Lung microvascular endothelial cell (primary cell): ENCODE results near the gene CCDC127. TPM values are rescaled to one million over a fixed set of nuclear protein-coding genes. Genes with fewer than 3 reads are reported as not detected.
A peak's percentile ranks its signal among the peaks of the same experiment; 100 is the strongest.
"Not testable (repeated sequence)": the region's sequence is repeated elsewhere in the genome, so short reads cannot be mapped to it uniquely, and the experiment has no call there.

Source experiments
- DNase-seq, 2 donors: peaks; one replicate each; pipeline versions ENCODE4 v3.0.0 to v3.0.0-alpha.2; 2010; ENCODE audit warnings: low read depth in 2 of 2
- total RNA-seq: library from RNA; depleted of rRNA; stranded (reverse); fragments of >200 nt; gene quantifications from 2 replicates; pipeline ENCODE4 v1.2.1, GENCODE V29; 2014

The CCDC127 gene, protein sequence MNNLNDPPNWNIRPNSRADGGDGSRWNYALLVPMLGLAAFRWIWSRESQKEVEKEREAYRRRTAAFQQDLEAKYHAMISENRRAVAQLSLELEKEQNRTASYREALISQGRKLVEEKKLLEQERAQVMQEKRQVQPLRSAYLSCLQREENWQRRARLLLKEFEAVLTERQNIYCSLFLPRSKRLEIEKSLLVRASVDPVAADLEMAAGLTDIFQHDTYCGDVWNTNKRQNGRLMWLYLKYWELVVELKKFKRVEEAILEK
- total RNA-seq = 3.1 and 4.8 TPM in 2 replicates

DNA sequence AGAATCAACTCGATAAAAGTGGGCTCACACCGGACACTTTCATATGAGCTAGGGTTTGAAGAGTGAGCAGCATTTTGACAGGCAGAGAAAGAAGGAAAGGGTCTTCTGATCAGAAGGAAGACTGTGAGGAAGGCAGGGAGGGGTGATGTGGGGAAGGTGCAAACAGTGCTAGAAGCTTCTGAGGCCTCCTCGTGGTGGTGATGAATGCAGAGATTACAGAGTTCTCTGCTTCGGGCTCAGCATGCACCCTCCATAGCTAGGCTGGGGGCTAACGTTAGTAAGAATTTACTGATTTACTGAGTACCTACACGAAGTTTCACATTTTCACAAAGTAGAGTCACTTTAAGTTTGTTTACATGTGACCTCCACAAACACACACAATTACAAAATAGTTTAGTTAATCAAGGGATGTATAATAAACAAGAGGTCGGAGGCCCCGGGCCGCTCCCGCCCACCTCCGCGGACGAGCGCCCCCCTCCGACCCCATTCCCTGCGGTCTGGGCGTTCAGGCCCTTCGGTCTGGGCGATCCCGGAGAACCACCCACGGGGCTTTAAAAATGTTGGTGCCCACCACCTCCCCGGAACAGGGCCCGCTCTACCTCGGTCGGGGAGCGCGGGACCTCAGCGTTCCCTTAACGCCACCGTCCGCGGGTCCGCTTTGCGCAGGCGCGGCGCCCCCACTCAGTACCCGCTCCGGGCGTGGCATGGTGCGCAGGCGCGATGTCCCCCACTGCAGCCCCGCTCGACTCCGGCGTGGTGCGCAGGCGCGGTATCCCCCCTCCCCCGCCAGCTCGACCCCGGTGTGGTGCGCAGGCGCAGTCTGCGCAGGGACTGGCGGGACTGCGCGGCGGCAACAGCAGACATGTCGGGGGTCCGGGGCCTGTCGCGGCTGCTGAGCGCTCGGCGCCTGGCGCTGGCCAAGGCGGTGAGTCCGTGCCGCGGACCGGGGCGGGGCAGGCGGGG, at the start of gene CCDC127, which contains the start of gene SDHA:
Gene CCDC127 (minus strand): TSS at position 660 of the 963 bp plus-strand sequence. CDS start 1,304 bp downstream, outside the sequence.
Gene SDHA (plus strand): TSS at position 827 of the 963 bp plus-strand sequence. CDS start 36 bp downstream, at position 863.
- peak; percentile 93 to 97 for DNase-seq

DNA sequence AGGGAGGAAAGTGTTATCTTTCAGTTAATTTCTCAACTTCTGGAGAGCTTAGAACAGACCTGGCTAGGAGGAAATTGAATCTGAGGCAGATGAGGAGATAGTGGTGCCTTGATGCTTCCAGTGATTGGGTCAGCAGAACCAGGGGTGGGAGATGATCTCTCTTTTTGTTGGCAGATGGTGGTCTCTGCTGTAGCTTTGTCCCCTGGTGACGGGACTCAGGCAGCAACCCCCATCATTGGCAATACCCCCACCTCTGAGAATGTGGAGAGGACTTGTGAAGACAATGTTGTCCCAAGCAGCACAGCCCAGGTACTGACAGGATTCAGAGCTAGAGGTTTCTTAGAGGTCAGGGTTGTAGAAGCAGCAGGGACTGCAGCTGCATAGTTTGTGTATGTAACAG, 49.8 kb upstream of the CCDC127 start:
- DNase-seq = no peak

DNA sequence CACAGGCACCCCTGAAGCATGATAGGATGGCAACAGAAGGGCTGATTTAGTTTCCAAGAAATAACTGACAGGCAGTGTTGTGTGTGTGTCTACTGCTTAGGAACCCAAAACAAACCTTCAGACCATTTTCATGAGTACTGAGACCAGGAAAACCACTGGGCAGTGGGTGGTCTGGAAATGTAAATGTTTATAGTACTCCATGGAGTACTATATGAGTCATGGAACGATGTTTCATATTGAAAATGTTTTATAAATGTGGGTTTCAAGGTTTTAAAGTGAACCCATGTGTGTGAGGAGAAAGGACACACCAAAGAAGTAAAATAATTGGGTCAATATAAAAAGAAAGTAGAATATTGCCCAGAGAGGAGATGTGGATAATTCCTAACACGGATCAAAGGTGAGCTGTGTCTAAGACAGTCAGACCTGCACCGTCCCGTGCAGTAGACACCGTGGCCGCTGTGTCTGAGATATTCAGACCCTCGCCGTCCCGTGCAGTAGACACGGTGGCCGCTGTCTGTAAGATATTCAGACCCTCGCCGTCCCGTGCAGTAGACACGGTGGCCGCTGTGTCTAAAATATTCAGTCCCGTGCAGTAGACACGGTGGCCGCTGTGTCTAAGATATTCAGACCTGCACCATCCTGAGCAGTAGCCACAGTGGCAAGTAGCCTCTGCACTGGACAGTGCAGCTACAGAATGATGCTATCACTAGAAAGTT, 48.5 kb upstream of the CCDC127 start:
- DNase-seq = peak; percentile 22 to 24

DNA sequence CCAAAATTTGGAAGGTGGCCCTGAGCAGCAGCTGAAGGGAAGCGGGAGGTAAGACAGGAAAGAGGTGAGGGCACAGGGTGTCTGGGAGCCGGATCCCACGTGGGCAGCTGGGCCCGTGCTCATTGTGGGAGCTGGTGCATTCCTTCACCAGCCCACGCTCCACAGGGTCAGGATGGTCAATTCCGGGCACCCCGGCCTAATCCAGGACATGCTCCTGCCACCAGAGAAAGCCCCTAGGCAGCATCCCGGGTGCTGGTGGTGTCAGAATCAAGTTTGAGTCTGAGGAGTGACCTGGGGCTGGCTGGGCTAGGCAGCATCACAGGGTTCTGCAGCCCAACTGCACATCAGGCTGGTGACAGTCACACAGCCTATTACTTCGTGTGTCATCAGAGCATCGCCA, 46.4 kb upstream of the CCDC127 start:
- DNase-seq = peak in 1 of 2 donors; percentile 35

DNA sequence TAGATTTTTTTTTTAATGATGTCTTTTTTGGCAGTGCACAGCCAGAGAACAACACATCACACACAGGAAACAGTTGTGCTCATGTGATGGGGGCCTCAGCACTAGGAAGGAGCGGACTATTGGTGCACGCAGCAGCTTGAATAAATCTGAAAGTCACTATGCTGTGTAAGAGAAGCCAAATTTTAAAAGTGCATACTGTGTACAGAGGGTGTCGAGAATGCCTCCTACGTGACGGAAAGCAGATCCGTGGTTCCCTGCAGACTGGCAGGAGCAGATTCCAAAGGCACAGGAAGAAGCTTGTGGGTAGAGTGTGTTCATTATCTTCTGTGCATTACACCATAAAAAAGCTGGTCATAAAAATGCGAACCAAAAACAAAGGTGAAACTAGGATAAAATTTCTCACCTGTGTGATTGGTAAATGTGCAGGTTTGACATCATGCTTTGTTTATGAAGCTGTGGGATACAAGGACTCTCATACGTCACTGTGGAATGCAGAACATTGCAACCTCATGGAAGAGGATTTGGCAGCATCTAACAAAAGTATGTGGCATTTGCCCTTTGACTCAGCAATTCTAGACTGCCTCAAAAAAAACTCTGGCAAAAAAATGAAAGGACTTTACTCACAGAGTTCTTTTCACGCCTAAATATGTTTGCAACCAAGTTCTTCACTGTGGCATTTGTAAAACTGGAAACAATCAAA, 45.5 kb upstream of the CCDC127 start:
- peak; percentile 91 to 97 for DNase-seq

DNA sequence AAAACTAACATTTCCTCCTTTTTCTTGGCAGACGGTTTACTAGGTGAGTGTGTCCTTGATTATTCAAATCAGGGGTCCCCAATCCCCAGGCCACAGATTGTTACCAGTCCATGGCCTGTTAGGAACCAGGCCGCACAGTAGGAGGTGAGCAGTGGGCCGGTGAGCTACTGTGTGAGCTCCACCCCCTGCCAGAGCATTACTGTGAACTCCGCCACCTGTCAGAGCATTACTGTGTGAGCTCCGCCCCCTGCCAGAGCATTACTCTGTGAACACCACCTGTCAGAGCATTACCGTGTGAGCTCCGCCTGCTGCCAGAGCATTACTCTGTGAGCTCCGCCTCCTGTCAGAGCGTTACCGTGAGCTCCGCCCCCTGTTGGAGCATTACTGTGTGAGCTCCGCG, 39.2 kb upstream of the CCDC127 start:
- DNase-seq = no peak

DNA sequence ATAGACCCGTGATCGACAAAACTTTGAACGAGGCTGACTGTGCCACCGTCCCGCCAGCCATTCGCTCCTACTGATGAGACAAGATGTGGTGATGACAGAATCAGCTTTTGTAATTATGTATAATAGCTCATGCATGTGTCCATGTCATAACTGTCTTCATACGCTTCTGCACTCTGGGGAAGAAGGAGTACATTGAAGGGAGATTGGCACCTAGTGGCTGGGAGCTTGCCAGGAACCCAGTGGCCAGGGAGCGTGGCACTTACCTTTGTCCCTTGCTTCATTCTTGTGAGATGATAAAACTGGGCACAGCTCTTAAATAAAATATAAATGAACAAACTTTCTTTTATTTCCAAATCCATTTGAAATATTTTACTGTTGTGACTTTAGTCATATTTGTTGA, 38.4 kb upstream of the CCDC127 start:
- not testable (repeated sequence) for DNase-seq

DNA sequence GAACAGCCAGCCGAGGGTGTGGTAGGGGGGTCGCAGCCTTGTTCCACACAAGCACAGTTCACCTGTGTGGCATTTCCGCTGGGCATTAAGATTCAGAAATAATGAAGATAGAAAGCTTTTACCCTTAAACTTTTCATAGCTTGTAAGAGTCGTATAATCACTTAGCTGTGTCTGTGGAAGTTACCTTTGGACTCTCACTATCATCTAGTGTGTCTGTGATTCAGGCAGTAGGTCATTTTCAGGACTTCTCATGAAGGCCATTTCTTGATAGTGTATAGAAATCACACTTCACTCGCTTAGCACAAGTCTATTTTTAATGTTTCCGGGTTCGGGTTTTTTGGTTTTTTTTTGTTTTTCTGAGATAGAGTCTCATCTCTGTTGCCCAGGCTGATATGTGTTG, 37.2 kb upstream of the CCDC127 start:
- not testable (repeated sequence) for DNase-seq

DNA sequence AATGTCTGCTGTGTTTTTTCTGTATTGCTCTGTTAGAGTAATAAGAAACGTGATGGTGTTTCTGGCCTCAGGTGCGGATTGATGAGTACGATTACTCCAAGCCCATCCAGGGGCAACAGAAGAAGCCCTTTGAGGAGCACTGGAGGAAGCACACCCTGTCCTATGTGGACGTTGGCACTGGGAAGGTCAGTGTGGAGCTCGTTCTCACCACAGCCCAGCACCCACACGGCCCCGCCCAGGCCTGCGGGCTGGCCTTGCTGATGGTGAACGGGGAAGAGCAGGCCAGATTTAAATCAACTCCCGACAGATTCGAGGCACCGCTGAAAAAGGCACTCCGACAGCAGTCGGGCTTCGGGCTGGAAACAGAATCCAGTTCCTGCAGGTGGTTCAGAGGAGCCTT, 36.4 kb upstream of the CCDC127 start:
- DNase-seq = not testable (repeated sequence)

DNA sequence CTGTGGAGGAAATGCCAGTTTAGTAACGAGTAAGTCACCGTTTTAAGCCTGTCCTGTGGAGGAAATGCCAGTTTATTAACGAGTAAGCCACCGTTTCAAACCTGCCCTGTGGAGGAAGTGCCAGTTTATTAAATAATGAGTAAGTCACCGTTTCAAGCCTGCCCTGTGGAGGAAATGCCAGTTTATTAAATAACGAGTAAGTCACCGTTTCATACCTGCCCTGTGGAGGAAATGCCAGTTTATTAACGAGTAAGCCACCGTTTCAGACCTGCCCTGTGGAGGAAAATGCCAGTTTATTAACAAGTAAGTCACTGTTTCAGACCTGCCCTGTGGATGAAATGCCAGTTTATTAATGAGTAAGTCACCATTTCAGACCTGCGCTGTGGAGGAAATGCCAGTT, 34.6 kb upstream of the CCDC127 start:
- DNase-seq = peak; percentile 13 to 20

DNA sequence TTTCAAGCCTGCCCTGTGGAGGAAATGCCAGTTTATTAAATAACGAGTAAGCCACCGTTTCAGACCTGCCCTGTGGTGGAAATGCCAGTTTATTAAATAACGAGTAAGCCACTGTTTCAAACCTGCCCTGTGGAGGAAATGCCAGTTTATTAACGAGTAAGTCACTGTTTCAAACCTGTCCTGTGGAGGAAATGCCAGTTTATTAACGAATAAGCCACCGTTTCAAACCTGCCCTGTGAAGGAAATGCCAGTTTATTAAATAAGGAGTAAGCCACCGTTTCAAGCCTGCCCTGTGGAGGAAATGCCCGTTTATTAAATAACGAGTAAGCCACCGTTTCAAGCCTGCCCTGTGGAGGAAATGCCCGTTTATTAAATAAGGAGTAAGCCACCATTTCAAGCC, 34.0 kb upstream of the CCDC127 start:
- DNase-seq = not testable (repeated sequence)

DNA sequence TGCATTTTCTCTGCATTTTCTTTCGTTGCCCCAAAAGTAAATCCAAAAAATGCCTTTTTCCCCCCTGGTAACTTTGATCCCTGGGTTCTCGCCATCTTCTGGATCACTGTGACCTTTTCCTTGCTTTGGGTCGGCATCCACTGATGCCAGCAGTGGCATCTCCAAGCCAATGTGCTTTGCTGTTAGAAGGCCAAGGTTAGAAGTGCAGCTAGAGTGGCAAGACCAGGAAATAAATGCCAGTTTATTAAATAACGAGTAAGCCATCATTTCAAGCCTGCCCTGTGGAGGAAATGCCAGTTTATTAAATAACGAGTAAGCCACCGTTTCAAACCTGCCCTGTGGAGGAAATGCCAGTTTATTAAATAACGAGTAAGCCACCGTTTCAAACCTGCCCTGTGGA, 33.6 kb upstream of the CCDC127 start:
- not testable (repeated sequence) for DNase-seq

DNA sequence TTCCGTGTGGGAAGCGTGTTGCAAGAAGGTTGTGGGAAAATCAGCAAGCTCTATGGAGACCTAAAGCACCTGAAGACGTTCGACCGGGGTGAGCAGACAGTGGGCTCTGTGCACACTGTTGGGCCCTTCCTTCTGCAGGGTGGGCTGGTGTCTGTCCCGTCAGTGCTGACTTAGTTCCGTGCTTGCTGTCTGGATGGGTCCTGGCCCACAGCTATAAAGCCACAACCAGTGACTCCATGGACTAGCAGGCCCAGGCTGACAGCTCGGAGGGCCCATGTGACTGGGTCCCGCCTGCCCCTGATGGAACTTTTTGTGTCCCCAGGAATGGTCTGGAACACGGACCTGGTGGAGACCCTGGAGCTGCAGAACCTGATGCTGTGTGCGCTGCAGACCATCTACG, 33.1 kb upstream of the CCDC127 start:
- not testable (repeated sequence) for DNase-seq

DNA sequence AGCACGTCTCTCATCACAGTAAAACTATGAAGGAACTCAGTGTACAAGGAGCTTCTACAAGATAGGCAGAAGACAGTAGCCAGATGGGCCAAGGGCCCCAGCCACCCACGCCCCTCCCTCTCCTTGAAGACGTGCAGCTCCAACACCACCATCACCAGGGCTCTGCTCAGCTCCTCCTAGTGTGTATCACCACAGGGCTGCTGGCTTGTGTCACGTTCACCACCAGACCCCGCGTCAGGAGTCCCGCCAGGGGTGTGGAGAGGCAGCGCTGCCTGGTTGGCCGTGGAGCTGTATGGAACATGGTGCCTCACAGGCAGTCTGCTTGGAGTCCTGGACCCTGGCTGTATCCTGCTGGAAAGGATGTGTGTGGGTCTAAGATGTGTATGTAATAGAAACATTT, 32.4 kb upstream of the CCDC127 start:
- DNase-seq = not testable (repeated sequence)

DNA sequence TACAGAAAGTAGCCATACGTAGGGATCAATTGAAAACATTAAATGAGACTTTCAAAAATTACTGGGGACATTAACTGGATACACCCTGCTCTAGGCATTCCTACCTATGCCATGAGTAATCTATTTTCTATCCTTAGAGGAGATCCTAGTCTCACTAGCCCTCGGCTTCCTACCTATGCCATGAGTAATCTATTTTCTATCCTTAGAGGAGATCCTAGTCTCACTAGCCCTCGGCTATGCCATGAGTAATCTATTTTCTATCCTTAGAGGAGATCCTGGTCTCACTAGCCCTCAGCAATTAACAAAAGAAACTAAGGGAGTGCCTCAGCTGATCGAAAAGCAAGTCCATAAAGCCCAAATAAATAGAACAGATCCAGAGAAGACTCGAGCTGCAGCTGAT, 27.8 kb upstream of the CCDC127 start:
- DNase-seq = not testable (repeated sequence)

DNA sequence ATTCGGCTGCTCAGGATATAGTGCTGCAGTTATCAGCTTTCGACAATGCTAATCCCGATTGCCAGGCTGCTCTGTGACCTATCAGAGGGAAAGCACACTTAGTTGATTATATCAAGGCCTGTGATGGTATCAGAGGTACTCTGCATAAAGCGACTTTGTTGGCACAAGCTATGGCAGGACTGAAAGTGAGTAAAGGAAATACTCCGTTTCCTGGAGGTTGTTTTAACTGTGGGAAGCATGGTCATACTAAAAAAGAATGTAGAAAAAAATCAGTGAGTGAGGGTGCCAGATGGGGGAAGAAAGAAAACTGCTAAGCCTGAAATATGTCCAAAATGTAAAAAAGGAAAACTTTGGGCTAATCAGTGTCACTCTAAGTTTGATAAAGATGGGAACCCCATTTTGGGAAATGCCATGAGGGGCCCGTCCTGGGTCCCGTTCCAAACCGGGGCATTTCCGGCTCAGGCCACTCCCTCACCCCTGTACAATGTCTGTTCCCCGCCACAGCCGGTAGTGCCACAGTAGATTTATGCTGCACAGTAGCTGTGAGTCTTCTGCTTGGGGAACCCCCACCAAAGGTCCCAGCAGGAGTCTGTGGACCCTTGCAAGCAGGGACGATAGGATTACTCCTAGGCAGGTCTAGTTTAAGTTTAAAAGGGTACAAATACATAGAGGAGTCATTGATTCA, 25.9 kb upstream of the CCDC127 start:
- DNase-seq = peak; percentile 50 to 80

DNA sequence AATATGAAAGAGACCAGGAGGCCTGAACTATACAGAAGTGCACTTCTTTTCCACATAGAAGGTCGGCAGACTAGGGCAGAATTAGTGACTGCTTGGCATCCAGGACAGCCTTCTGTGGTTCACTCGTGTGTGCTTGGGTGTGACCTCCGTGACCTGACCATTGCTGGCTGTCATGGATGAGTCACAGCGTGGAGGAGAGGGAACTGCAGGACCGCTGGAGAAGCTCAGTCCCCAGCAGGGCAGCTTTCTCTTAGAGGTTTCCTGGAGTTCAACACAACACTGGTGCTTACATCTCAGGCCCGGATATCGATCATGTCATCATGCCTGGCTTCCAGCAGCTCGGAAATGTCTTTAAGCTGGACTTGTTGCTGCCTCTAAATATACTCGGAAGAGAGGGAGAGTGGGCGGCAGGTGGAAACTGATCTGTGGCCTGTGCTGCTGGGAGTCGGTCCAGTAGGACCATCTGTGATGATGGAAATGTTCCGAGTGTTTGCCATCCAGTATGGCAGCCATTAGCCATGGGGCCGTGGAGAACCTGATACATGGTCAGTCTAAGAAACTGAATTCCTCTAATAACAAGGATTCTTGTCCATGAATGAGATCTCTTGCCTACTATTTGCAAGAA, 23.2 kb upstream of the CCDC127 start:
- DNase-seq = peak in 1 of 2 donors; percentile 25

DNA sequence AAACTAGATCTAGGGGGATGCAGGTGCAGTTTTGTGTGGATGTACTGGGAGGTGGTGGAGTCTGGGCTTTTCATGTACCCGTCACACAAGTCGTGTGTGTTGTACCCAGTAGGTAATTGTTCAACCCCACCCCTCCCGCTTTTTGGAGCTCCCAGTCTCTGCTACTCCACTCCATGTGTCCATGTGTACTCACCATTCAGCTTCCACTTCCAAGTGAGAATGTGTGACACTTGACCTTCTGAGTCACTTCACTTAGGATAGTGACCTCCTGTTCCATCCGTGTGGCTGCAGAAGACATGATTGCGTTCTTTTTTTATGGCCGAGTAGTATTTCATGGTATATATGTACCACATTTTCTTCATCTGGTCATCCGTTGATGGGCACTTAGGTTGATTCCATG, 22.6 kb upstream of the CCDC127 start:
- DNase-seq = not testable (repeated sequence)

DNA sequence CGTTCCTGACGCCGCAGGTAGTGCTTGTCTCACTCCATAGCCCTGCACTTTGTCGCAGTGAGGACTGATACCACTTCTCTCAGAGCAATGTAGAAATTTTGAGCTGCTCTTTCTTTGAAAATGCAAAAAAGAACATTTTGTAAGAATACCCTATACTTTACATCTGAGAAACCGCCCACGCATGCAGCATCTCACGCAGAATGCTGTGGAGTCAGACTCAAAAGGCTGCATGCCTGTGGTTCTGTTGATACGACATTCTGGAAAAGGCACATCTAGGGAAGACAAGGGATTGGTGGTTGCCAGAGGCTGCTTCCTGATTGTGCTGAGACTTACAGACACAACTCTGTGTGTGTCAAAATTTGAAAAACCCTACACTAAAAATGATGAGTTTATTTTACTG, 20.0 kb upstream of the CCDC127 start:
- DNase-seq = not testable (repeated sequence)

DNA sequence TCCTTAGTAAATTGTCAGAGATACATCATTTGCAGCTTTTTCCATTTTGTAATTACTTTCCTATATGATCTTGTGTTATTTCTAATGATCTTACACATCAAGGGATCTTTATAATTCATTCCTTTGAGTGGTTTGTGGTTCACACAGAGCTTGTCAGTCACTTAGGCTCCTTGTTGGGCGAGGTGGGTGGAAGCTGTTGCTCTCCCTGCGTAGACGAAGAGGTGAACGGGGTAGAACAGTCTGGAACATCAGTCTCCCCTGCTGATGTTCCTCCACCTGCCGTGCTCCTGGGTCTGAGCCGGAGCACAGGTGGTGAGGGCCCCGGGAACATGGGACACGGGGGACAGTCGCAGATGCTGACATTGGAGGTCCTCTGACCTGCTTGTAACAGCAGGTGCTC, 17.6 kb upstream of the CCDC127 start:
- not testable (repeated sequence) for DNase-seq
